ENCODE results near the gene C11orf24.
"Not testable (repeated sequence)": the region's sequence is repeated elsewhere in the genome, so short reads cannot be mapped to it uniquely, and the experiment has no call there.

Gene C11orf24

DNA sequence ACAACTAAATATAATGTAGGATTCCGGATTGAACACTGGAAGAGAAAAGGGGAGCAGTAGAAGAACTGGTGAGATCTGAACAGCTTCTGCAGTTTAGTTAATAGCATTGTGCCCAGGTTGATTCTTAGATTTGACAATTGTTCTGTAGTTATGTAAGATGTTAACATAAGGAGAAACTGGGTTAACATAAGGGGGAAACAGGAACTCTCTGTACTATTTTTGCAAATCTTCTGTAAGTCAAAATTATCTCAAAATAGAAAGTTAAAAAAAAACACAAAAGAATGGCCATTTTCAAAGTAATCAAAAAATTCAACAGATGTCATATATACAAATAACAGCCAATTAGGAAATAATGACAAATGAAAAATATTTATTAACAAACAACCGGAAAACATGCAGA, 21.9 kb upstream of the C11orf24 start:
- Mint-ChIP-seq H3K27me3 (ENCODE audit: low read depth) (peaks cover 8% of the 10 kb centered on the region), H3K4me3 (no peak overlapping the region), H3K4me1 (ENCODE audit: low read depth) (no peaks in the 10 kb centered on the region), H3K36me3 (ENCODE audit: low read depth) (no peaks in the 10 kb centered on the region), H3K27ac (no peak overlapping the region), H3K9me3 (peaks cover 4% of the 10 kb centered on the region)
- DNase-seq (ENCODE audit: low spot score) = no peak

DNA sequence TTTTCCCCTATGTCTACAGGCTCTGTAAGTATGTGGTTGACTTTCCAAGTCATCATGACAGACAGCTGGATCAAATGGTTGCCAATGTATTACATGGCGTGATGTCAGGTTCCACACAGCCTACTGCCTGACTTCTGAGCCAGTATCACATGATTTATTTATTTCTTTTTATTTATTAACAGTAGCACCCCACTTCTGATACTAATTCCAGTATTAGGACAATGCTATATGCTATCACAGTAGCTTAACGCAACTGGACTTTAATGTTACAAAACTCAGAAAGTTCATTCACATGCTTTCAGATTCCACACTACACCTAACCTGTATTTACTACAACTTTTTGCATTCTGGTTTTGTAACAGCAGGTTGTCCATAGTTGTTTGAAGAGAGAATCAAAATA, 17.7 kb upstream of the C11orf24 start:
- peaks cover 15% of the 10 kb centered on the region for H3K27me3 Mint-ChIP-seq (ENCODE audit: low read depth)
- no peaks in the 10 kb centered on the region for H3K4me1 Mint-ChIP-seq (ENCODE audit: low read depth)
- no peak for DNase-seq (ENCODE audit: low spot score)
- peaks cover 1% of the 10 kb centered on the region for H3K36me3 Mint-ChIP-seq (ENCODE audit: low read depth)
- H3K27ac Mint-ChIP-seq = no peak overlapping the region
- H3K4me3 Mint-ChIP-seq = no peak overlapping the region
- peaks cover 9% of the 10 kb centered on the region for H3K9me3 Mint-ChIP-seq

DNA sequence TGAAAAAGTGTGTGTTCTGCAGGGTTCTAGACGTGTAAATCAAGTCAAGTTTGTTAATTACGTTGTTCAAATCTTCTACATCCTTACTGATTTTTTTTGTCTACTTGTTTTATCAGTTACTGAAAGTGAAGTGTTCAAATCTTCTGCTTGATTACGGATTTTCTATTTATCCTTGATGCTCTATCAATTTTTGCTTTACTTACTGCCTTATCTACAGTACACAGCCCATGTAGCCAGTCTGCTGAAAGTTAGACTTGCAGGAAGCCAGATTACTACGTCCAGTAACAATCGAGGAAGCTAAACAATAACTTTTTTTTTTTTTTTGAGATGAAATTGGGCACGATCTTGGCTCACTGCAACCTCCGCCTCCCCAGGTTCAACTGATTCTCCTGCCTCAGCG, 15.6 kb upstream of the C11orf24 start:
- no peak overlapping the region for H3K4me3 Mint-ChIP-seq
- H3K36me3 Mint-ChIP-seq (ENCODE audit: low read depth) = peaks cover 4% of the 10 kb centered on the region
- H3K4me1 Mint-ChIP-seq (ENCODE audit: low read depth) = peaks cover 12% of the 10 kb centered on the region
- DNase-seq (ENCODE audit: low spot score) = no peak
- H3K27me3 Mint-ChIP-seq (ENCODE audit: low read depth) = peaks cover 9% of the 10 kb centered on the region
- no peak overlapping the region for H3K27ac Mint-ChIP-seq
- H3K9me3 Mint-ChIP-seq = peaks cover 13% of the 10 kb centered on the region

DNA sequence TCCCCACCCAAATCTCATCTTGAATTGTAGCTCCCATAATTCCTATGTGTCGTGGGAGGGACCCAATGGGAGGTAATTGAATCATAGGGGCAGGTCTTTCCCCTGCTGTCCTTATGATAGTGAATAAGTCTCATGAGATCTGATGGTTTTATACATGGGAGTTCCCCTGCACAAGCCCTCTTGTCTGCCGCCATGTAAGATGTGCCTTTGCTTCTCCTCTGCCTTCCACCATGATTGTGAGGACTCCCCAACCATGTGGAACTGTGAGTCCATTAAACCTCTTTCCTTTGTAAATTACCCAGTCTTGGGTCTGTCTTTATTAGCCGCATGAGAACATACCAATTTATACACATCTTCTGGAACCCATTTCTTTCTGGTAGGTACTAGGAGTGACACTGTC, 12.8 kb upstream of the C11orf24 start:
- H3K36me3 Mint-ChIP-seq (ENCODE audit: low read depth); DNase-seq (ENCODE audit: low spot score); H3K9me3 Mint-ChIP-seq; H3K4me3 Mint-ChIP-seq; H3K27me3 Mint-ChIP-seq (ENCODE audit: low read depth); H3K27ac Mint-ChIP-seq: not testable (repeated sequence)
- H3K4me1 Mint-ChIP-seq (ENCODE audit: low read depth) = peaks cover 22% of the 10 kb centered on the region

DNA sequence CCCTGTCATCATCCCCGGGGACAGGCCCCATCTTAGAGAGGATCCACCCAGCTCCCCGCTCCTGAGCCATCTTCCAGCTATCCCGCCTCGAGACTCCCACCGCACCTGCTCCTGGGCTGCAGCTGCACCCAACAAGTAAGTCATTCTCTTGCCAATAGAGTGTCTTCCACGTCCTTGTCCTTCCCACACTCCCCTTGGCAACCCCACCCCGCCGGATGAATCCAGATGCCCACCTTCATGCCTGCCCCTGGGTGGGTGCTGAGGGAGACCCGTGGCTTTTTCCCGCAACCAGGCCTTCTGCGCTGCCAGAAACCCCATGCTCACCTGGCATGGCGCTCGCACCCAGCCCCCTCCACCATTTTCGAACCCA, 11.1 kb upstream of the C11orf24 start:
- Mint-ChIP-seq H3K4me1 (ENCODE audit: low read depth) (peaks cover 22% of the 10 kb centered on the region), H3K4me3 (peak overlapping the region; percentile 65), H3K27ac (peak overlapping the region; percentile 63), H3K36me3 (ENCODE audit: low read depth) (peaks cover 4% of the 10 kb centered on the region), H3K9me3 (peaks cover 9% of the 10 kb centered on the region), H3K27me3 (ENCODE audit: low read depth) (peaks cover 5% of the 10 kb centered on the region)
- DNase-seq (ENCODE audit: low spot score) = no peak

DNA sequence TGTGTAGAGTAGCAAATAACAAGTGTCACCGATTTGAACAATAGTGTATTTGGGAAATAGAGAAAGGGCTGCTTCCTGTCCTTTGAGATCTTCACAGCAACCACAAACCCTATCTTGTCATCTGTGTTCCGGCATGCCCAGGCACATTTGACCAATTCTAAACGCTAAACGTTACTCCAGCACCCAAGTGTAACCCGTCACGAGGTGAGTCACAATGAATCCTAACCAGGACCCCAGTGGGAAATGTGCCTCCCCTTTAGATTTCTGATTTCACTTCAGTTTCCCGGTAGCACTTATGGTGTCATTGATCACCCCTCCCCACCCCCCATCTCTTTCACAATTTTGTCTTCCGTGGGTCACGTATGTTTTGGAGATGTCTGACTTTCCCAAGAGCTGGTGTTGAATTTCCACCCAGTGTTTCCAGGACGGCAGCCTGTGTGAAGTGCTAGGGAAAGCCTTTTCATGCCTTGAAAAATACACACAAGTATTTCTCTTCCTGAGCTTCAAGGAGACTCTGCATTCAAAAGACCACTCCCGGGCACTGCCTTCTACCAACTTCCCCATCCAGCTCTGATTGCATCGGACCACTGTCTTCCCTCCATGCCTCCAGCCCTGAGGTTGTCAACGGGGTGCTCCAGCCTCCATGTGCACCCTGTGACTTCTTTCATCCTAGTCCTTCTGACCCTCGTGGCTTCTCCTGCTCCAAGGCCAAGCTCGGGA, 10.5 kb upstream of the C11orf24 start:
- Mint-ChIP-seq H3K27ac (peak overlapping the region; percentile 63), H3K9me3 (peaks cover 9% of the 10 kb centered on the region), H3K4me1 (ENCODE audit: low read depth) (peaks cover 22% of the 10 kb centered on the region), H3K4me3 (peak overlapping the region; percentile 65), H3K36me3 (ENCODE audit: low read depth) (peaks cover 4% of the 10 kb centered on the region), H3K27me3 (ENCODE audit: low read depth) (peaks cover 3% of the 10 kb centered on the region)
- peak; percentile 67 for DNase-seq (ENCODE audit: low spot score)

DNA sequence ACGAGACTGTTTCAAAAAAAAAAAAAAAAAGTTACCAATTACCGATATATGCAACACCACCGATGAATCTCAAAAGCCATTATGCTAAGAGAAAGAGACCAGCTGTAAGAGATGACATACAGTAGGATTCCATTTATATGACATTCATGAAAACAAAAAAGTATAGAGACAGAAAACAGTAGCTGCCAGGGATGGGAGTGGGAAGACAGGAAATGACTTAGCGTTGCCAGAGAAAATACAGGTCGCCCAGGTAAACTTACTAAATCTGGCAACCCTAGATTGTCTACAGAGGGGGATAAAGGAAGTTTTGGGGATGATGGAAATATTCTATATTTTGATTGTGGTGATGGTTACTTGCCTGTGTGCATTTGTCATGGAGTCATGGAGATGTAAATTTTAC, 7.9 kb upstream of the C11orf24 start:
- no peak for DNase-seq (ENCODE audit: low spot score)
- H3K4me1 Mint-ChIP-seq (ENCODE audit: low read depth) = peaks cover 22% of the 10 kb centered on the region
- H3K4me3 Mint-ChIP-seq = no peak overlapping the region
- H3K27me3 Mint-ChIP-seq (ENCODE audit: low read depth) = peaks cover 3% of the 10 kb centered on the region
- peaks cover 6% of the 10 kb centered on the region for H3K36me3 Mint-ChIP-seq (ENCODE audit: low read depth)
- H3K9me3 Mint-ChIP-seq = peaks cover 7% of the 10 kb centered on the region
- no peak overlapping the region for H3K27ac Mint-ChIP-seq

DNA sequence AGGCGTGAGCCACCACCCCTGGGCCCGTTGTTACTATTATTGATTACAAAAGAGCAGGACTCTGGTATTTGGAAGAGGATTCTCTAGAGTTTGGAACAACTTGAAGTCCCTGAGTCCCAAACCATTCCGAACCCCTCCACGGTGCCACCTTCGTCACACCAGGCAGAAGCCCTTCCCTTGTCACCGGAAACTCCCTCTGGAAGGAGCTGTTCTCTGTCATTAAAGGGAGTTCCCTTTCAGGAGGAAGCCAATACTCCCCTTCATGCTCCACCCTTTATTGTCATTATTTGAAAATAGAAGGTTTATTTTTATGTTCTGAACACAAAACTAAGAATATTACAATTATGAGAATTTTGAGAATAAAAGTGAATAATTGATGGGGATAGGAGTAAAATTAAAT, 5.1 kb upstream of the C11orf24 start:
- no peak overlapping the region for H3K27ac Mint-ChIP-seq
- no peak overlapping the region for H3K4me3 Mint-ChIP-seq
- H3K4me1 Mint-ChIP-seq (ENCODE audit: low read depth) = peaks cover 12% of the 10 kb centered on the region
- no peaks in the 10 kb centered on the region for H3K9me3 Mint-ChIP-seq
- DNase-seq (ENCODE audit: low spot score) = no peak
- peaks cover 2% of the 10 kb centered on the region for H3K27me3 Mint-ChIP-seq (ENCODE audit: low read depth)
- peaks cover 2% of the 10 kb centered on the region for H3K36me3 Mint-ChIP-seq (ENCODE audit: low read depth)

DNA sequence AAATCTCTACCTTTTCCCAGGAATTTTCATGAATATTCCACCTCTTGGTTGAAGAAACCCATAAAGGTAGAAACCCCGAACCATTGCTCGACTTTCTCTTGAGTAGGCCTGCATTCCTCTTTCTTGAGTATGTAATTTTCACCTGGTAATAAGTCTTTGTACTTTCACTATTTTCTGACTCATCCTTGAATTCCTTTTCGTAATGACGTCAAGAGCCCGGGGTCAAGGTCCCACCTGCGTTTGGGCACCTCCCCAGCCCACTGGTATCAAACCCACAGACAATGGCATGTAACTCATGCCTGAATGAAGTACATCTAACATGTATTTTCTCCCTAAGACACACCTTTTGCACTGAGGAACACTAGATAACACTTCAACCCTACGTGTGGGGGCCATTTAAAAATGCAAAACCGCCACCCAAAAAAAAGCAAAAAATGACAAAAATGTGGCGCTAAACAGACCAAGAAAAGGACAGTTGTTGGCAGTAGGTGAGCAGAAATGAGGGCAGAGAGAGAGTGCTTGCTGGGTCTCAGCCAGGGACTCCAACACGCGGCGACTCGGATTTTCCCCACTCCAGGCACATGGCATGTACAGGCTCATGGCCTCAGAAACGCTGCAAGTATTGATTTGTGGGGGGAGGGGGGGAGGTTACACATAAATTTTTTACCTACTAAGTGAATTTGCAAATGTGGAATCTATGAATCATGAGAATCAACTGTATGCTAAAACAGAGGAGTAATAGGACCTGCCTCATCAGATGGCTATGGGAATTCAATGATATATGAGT, 4.1 kb upstream of the C11orf24 start:
- H3K4me1 Mint-ChIP-seq (ENCODE audit: low read depth) = peaks cover 13% of the 10 kb centered on the region
- H3K27ac Mint-ChIP-seq = no peak overlapping the region
- no peak for DNase-seq (ENCODE audit: low spot score)
- no peak overlapping the region for H3K4me3 Mint-ChIP-seq
- H3K27me3 Mint-ChIP-seq (ENCODE audit: low read depth) = peaks cover 2% of the 10 kb centered on the region
- H3K9me3 Mint-ChIP-seq = no peaks in the 10 kb centered on the region
- H3K36me3 Mint-ChIP-seq (ENCODE audit: low read depth) = peaks cover 2% of the 10 kb centered on the region

DNA sequence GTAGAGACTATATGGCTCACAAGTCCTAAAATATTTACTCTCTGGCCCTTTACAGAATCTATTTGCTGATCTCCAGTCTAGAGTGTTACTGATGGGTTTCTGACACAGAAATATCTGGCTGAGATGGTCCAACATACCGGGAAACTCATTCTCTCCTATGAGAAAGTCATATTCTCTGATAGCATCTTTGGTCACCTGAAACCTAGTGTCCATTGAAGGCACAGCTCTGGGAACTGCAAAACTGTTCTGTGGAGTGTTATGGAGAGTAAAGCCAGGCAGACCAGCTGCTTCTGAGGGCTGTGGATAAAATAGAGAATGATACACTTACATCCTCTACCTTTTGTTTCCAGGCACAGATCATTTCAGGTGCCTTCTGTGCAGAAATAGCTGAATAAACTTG, 2.5 kb upstream of the C11orf24 start:
- Mint-ChIP-seq H3K36me3 (ENCODE audit: low read depth) (peaks cover 2% of the 10 kb centered on the region), H3K27ac (no peak overlapping the region), H3K4me1 (ENCODE audit: low read depth) (peaks cover 19% of the 10 kb centered on the region), H3K27me3 (ENCODE audit: low read depth) (no peaks in the 10 kb centered on the region), H3K9me3 (no peaks in the 10 kb centered on the region), H3K4me3 (peak overlapping the region; percentile 38)
- DNase-seq (ENCODE audit: low spot score) = no peak

DNA sequence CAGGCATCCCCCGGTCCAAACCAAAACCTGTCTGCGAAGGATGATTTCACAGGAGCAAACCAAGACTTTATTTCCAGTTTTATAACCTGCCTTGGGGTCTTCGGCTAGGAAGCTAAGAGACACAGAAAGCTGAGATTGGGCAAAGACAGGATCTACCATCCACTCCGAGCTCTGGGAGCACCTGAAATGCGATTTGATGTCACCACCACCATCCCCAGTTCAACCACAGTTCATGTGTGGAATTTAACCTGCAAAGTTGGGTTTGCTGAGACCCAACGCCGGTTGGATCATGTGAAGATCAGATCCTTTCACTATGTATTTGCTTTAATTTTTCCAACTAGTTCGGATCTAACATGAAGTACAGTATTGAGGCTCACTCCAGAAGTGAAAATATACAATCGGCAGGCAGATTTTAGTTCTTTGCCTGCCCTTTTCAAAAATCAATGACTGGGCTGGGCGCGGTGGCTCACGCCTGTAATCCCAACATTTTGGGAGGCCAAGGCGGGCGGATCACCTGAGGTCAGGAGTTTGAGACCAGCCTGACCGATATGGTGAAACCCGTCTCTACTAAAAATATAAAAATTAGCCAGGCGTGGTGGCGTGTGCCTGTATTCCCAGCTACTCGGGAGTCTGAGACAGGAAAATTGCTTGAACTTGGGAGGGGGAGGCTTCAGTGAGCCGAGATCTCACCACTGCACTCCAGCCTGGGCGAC, 1.4 kb upstream of the C11orf24 start:
- H3K4me1 Mint-ChIP-seq (ENCODE audit: low read depth) = peaks cover 23% of the 10 kb centered on the region
- no peaks in the 10 kb centered on the region for H3K27me3 Mint-ChIP-seq (ENCODE audit: low read depth)
- H3K36me3 Mint-ChIP-seq (ENCODE audit: low read depth) = peaks cover 5% of the 10 kb centered on the region
- DNase-seq (ENCODE audit: low spot score) = no peak
- peak overlapping the region; percentile 96 for H3K4me3 Mint-ChIP-seq
- no peaks in the 10 kb centered on the region for H3K9me3 Mint-ChIP-seq
- no peak overlapping the region for H3K27ac Mint-ChIP-seq

DNA sequence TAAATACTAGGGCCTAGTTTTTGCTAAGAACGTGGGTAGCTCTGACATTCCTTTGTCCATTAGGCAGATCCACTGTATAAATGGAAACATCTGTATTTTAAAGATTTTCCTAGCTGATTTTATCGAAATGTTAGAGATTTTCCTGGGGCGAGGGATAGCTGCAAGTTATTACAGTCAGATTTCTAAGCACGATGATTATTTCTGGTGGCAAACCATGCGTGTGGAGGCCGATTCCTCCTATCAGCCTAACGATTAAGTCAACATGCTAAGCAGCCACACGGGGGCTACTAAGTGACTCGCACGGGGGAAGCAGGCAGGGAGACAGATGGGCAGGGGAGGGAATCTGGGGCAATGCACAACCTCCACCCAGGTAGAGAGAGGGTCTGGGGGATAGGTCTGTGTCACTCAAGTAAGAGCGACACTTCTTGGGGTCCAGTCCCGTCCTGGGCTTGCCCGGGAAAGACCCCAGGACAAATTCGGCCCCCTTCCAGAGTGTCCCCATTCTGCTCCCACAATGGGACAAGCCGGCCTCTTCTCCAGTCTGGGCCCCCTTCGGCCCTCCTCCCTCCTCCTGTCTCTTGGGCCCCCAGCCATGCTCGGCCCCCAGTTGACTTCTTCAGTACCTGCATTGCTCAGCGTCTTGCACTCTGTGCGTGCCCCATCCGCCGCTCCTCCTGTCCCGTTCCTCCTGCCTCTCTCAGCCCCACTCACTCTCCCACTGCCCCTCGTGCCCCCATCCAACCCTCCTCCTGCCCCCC, 571 bp downstream of the C11orf24 start:
- H3K4me3 Mint-ChIP-seq = peak overlapping the region; percentile 96
- peak overlapping the region; percentile 98 for H3K27ac Mint-ChIP-seq
- peak; percentile 39 for DNase-seq (ENCODE audit: low spot score)
- H3K4me1 Mint-ChIP-seq (ENCODE audit: low read depth) = peaks cover 27% of the 10 kb centered on the region
- no peaks in the 10 kb centered on the region for H3K9me3 Mint-ChIP-seq
- no peaks in the 10 kb centered on the region for H3K27me3 Mint-ChIP-seq (ENCODE audit: low read depth)
- H3K36me3 Mint-ChIP-seq (ENCODE audit: low read depth) = peaks cover 12% of the 10 kb centered on the region

DNA sequence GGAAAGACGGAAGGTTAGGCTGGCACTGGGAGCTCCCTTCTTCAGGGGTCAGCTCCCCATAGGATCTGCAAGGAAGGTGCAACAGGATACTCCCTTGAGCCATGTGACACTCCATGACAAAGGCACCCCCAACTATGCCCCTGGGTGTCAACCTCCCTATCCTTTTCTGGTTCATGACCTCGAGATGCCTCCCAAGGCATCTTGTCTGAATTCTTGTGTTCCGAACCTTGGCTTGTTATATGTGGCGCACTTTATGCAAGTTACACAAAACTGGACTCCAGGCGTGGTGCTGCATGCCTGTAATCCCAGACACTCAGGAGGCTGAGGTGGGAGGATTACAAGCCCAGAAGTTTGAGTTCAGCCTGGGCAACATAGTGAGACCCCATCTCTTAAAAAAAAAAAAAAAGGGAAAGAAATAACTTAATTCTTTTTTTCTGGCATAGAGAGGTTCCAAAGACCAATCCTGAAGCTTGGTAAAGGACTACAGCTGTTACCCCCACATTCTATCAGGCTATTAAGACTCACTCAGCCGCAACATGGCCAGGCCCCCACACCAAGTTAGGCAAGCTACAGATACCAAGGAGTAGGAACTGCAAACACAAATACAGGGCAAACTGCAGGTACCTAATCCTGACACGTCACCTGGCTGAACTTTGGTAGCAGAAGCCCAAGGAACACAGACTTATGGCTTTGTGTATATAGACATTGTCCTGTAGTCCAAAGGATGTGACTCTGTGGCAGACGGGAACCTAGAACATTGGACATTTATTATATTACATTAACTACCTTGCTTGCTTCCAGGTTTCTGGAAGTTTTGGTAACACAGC, 1.4 kb downstream of the C11orf24 start:
- Mint-ChIP-seq H3K4me1 (ENCODE audit: low read depth) (peaks cover 27% of the 10 kb centered on the region), H3K9me3 (no peaks in the 10 kb centered on the region), H3K27me3 (ENCODE audit: low read depth) (no peaks in the 10 kb centered on the region), H3K27ac (peak overlapping the region; percentile 98), H3K36me3 (ENCODE audit: low read depth) (peaks cover 9% of the 10 kb centered on the region), H3K4me3 (peak overlapping the region; percentile 96)
- no peak for DNase-seq (ENCODE audit: low spot score)
